Hair follicle dermal papilla cell (primary cell): ENCODE results near the gene C1orf35. TPM values are rescaled to one million over a fixed set of nuclear protein-coding genes. Genes with fewer than 3 reads are reported as not detected.

ENCODE experiments used
- small RNA-seq: library from RNA; depleted of rRNA; stranded (forward); fragments of <200 nt; gene quantifications from one replicate; pipeline ENCODE3, GENCODE V24; 2012
- total RNA-seq: library from RNA; depleted of rRNA; stranded (reverse); fragments of >200 nt; gene quantifications from 2 replicates; pipeline ENCODE4 v1.2.3, GENCODE V29; 2012

C1orf35 gene
- 2.8 and 3.5 TPM in 2 replicates for total RNA-seq

GRCh38 chr1:228102791-228103620 is at the start of gene C1orf35:
C1orf35 (minus strand) TSS chr1:228103325; CDS start chr1:228103227, 98 bp downstream.

DNA sequence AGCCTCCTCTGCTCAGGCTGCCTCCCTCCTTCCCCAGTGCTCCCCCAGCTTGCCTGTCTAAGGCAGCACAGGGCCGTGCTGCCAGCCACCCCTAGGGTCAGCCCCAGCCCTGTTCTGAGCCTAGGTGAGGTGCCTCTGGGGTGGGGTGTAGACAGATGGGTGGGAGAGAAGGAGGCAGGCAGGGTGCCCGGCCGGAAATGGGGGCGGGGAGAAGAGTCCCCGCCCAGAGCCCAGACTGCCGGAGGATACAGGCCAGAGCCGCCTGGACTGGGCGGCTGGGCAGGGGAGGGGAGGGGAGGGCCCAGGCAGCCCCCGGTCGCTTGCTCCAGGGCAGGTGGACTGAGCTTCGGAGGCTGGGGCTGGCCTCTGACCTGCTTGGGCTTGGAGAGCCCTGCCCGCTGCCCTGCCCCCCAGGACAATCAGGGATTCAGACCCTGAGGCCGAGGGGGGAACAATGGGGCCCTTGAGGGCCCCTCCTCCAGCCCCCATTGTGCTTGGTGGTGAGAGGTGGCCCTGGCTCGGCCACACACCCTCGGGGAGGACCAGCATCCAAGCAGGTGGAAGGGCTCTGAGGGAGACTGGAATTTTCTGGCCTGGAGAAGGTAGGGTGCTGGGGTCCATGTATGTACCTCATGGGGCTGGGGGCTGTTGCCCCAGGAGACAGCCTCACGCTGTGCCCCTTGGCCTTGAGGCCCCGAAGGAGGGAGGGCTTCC is 46.4 kb upstream of the C1orf35 start, which contains the start of gene GJC2:
Gene GJC2, plus strand, starts transcription at position 525 of the 714 bp plus-strand sequence. CDS start 7,829 bp downstream, outside the sequence.

DNA sequence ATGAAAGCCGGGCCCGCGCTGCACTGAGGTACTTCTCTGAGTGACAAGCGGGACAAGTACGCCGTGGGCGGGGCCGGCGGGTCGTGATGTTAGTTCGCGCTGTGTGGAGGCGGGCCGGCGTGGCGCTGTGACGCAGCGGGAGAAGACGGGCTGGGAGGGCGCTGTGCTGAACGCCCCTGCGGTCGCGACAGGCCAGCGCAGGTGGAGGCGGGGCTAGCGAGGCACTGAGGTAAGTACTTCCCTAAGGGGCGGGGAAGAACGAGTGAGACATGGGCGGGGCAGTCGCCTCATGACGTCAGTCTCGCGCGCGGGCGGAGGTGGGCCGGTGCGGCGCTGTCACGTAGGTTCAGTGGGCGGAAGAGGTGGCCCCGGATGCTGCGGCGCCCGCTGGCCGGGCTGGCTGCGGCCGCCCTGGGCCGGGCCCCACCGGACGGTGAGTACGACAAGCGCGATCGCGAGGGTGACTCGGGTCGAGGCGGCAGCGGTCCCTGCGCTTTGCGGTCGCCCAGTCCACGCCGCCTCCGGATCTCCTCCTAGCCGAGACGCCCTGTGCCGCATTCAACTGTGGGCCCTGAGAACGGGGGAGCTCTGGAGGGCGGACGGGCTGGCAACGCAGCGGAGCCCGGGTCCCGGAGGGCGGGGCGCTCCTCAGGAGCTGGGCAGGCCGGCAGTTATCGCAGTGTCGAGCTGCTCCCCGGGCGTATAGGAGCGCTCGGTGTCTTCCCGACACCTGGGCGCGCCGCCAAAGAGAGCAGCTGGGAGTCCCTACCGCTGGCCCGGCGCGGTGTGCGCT is 37.0 kb upstream of the C1orf35 start, which contains the start of gene GUK1:
Gene GUK1, plus strand, starts transcription at position 349 of the 793 bp plus-strand sequence. Its CDS starts 24 bp downstream, at position 373.

GRCh38 chr1:228109073-228109961 is 6.2 kb upstream of the C1orf35 start, which contains the start of gene MRPL55:
MRPL55 (minus strand) TSS chr1:228109299; CDS start chr1:228108260, 1,039 bp downstream.

DNA sequence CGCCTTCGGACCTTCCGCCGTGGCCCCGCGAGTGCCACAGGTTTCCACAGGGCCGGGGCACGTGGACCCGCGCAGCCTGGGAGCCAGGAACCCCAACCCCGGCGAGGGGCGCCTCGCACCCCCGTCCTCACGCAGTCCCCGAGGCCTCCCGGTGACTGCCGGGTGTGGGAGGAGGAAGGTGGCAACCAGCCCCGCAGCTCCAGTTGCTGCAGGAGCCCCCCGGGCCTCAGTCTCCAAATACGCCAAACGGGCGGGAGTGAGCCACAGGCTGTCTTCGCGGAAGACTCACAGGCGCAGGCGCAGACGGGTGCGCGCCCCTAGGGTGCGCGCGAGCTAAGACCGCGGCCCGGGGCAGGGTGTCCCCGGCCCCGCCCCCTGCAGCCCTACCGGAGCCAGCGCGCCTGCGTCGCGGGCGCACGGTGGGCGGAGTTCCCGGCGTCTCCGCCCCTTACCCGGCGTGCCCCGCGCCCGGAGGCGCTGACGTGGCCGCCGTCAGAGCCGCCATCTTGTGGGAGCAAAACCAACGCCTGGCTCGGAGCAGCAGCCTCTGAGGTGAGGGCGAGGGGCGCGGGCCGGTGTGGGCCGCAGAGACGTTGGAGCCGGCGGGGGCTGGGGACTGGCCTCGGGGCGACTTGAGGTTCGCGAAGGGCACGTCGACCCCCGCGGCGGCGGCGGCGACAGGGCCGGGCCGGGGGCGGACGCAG is 20.8 kb downstream of the C1orf35 start, which contains the start of gene ARF1:
Gene ARF1, plus strand, starts transcription at position 495 of the 704 bp plus-strand sequence. CDS start 14,407 bp downstream, outside the sequence.

Small RNA genes lying within 50 kb of the gene (small RNA-seq; reads per million reads assigned to genes)
- gene AL359510.1 = not detected

Other genes starting within 250 kb of the C1orf35 start
- 4.7 and 4.9 TPM in 2 replicates for gene WNT9A, start 155.4 kb downstream of the C1orf35 start, total RNA-seq
- gene WNT3A, start 96.3 kb downstream of the C1orf35 start, total RNA-seq = not detected in 2 replicates
- gene ARF1, start 20.6 kb downstream of the C1orf35 start, total RNA-seq = 382 and 385 TPM in 2 replicates
- gene MRPL55, start 6.0 kb upstream of the C1orf35 start, total RNA-seq = 22.0 and 39.6 TPM in 2 replicates
- gene GUK1, start 37.0 kb upstream of the C1orf35 start, total RNA-seq = 197 and 281 TPM in 2 replicates
- gene GJC2, start 46.6 kb upstream of the C1orf35 start, total RNA-seq = 2.1 TPM in 2 replicates
- gene IBA57, start 62.5 kb upstream of the C1orf35 start, total RNA-seq = 6.8 and 8.8 TPM in 2 replicates
- 10.6 and 11.4 TPM in 2 replicates for gene OBSCN, start 104.7 kb upstream of the C1orf35 start, total RNA-seq